K562 (cell line): ENCODE results near the gene MAP3K4. TPM values are rescaled to one million over a fixed set of nuclear protein-coding genes. Genes with fewer than 3 reads are reported as not detected.

Experiments
- IRF2 ChIP-seq: sonication (generic); formaldehyde crosslinking; IDR thresholded peaks from 2 replicates; pipeline ENCODE4 v1.8.1; 2022; ENCODE audit warnings: mild to moderate bottlenecking, missing genetic modification reagents
- JUN ChIP-seq, 2 experiments: sonication (generic) in 1 of 2; formaldehyde crosslinking in 1 of 2; IDR thresholded peaks; 2 replicates each; pipeline versions ENCODE4 v1.6.1 to v1.8.0; 2012 to 2022; ENCODE audit warnings: borderline replicate concordance in 2 of 2, mild to moderate bottlenecking in 2 of 2, improper control_type of control experiment in 1 of 2, low read depth in 1 of 2, low read length in 1 of 2, missing genetic modification reagents in 1 of 2
- MCM5 ChIP-seq: fragments of 450-650 bp; IDR thresholded peaks from 2 replicates; pipeline ENCODE4 v1.6.1; 2016; ENCODE audit warnings: low read depth
- RBM34 ChIP-seq: fragments of 200-400 bp; formaldehyde crosslinking; IDR thresholded peaks from 2 replicates; pipeline ENCODE4 v1.6.1; 2018; ENCODE audit warnings: low read length, borderline replicate concordance; ENCODE audit not compliant: insufficient read depth
- SNIP1 ChIP-seq: fragments of 450-650 bp; IDR thresholded peaks from 2 replicates; pipeline ENCODE4 v1.7.1; 2017; ENCODE audit warnings: low read depth, mild to moderate bottlenecking
- U2AF1 ChIP-seq: fragments of 200-400 bp; formaldehyde crosslinking; optimal IDR thresholded peaks from 2 replicates; pipeline ENCODE3; 2017; ENCODE audit warnings: mild to moderate bottlenecking, low read depth, low read length, moderate library complexity
- ZNF717 ChIP-seq: fragments of 250-450 bp; sonication (Bioruptor Pico); IDR thresholded peaks from 2 replicates; pipeline ENCODE4 v1.5.0; 2021
- polyA plus RNA-seq, 8 experiments: library from polyadenylated mRNA; depleted of rRNA in 4 of 8; stranded (reverse) in 5 of 8; unstranded in 3 of 8; fragments of >200 nt; fragmentation: Nextera tagmentation in 2 of 8; fragmentation: Illumina TruSeq in 1 of 8; extraction: Ambion mirVana in 2 of 8; extraction: Trizol in 1 of 8; gene quantifications; 2 replicates each; pipeline versions ENCODE4 v1.2.1 to v1.2.3, GENCODE V29; 2011 to 2014; ENCODE audit warnings: inconsistent platforms in 1 of 8, missing spikeins in 1 of 8
- total RNA-seq, 7 experiments: library from RNA; depleted of rRNA in 6 of 7; stranded (reverse); fragments of >200 nt in 6 of 7; fragmentation: Illumina TruSeq in 2 of 7; extraction: Trizol in 2 of 7; gene quantifications; 2 replicates each; pipeline versions ENCODE4 v1.2.1 to v1.2.3, GENCODE V29; 2011 to 2021; ENCODE audit warnings: low replicate concordance in 1 of 7
- TF ChIP-seq, protein P1 (sequence below): fragments of 250-450 bp; sonication (Bioruptor Pico); IDR thresholded peaks from 2 replicates; pipeline ENCODE4 v1.5.0; 2020; ENCODE audit warnings: mild to moderate bottlenecking
- TF ChIP-seq, protein P2 (sequence below): fragments of 450-650 bp; IDR thresholded peaks from 2 replicates; pipeline ENCODE4 v1.6.1; 2016; ENCODE audit warnings: low read depth, mild to moderate bottlenecking, moderate library complexity
- TF ChIP-seq, protein P3 (sequence below): sonication (generic); formaldehyde crosslinking; IDR thresholded peaks from 2 replicates; pipeline ENCODE4 v1.8.0; 2022; ENCODE audit warnings: missing genetic modification reagents, mild to moderate bottlenecking, moderate library complexity, borderline replicate concordance
- TF ChIP-seq, protein P4 (sequence below): sonication (generic); formaldehyde crosslinking; IDR thresholded peaks from 2 replicates; pipeline ENCODE4 v1.8.1; 2023; ENCODE audit warnings: missing genetic modification reagents, mild to moderate bottlenecking, borderline replicate concordance
- TF ChIP-seq, protein P5 (sequence below), 2 experiments: fragments of 450-650 bp in 1 of 2; IDR thresholded peaks; 2 replicates each; pipeline ENCODE4 v1.6.1; 2011 to 2017; ENCODE audit warnings: low read depth in 2 of 2, antibody characterized with exemption in 1 of 2, borderline replicate concordance in 1 of 2, low read length in 1 of 2, mild to moderate bottlenecking in 1 of 2, mixed read lengths in 1 of 2; ENCODE audit not compliant: control insufficient read depth in 1 of 2

The MAP3K4 gene
- total and polyA plus RNA-seq, 9 of the 15 experiments (the other 6 are each of a cell fraction or from before 2014, with no cell fraction given): 21.0 to 77.2 (median 48.9) TPM

DNA sequence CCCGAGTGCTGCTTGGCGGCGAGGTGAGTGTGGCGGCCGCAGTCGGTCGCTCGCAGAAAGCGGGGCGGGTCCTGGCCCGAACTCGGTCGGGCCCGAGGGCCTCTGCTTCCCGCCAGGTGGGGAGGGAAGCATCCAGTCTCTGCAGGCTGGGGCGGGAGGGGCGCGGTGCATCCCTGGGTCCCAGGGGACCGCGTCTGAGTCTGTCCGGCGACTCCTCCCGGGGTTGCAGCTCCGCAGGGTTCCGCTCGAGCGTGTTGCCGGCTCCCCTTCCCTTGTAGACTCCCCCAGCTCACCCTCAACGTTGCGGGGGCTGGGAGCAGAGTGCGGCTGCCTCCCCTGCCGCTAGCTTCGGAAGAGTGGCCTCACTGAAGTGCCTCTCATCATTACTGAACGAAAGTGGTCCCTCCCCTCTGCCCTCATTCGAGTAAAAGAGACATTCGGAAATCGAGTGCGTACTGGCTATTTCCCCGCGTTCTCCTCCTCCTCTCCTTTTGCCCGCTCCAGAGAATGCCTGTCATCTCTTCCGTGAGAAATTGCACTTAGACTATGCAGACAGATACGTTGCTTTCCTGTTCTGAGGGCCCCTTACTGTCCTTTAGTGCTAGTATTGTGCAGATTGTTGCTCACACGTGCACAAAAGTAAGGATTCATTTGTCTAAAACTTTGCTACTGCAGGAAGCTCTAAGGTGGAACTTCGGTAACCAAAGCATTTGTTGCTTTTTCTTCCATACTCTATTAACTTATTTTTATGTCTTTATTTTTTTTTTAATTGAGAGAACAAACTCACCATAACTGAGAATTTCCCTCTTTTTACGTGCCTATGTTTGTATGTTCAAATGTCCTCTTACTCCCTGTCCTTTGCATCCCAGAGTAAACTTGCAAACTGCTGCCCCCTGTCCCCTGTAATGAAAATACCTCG lies 751 bp downstream of the MAP3K4 start (continued):
- TF ChIP-seq, protein P1, sequence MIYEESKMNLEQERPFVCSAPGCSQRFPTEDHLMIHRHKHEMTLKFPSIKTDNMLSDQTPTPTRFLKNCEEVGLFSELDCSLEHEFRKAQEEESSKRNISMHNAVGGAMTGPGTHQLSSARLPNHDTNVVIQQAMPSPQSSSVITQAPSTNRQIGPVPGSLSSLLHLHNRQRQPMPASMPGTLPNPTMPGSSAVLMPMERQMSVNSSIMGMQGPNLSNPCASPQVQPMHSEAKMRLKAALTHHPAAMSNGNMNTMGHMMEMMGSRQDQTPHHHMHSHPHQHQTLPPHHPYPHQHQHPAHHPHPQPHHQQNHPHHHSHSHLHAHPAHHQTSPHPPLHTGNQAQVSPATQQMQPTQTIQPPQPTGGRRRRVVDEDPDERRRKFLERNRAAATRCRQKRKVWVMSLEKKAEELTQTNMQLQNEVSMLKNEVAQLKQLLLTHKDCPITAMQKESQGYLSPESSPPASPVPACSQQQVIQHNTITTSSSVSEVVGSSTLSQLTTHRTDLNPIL (CRISPR knock-in tag): no peak
- TF ChIP-seq, protein P2, sequence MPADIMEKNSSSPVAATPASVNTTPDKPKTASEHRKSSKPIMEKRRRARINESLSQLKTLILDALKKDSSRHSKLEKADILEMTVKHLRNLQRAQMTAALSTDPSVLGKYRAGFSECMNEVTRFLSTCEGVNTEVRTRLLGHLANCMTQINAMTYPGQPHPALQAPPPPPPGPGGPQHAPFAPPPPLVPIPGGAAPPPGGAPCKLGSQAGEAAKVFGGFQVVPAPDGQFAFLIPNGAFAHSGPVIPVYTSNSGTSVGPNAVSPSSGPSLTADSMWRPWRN: no peak
- TF ChIP-seq ZNF717 (CRISPR knock-in tag) (no peak), IRF2 (CRISPR knock-in tag) (no peak), SNIP1 (no peak), U2AF1 (no peak), MCM5 (no peak), JUN (IDR thresholded peaks at IDR 0.05; ENCODE audit: borderline replicate concordance, low read depth, low read length) (0 out of 2 replicates have a peak, but pooled peaks have one; percentile 16), JUN (CRISPR knock-in tag; IDR thresholded peaks at IDR 0.05; ENCODE audit: borderline replicate concordance) (no peak; the same call in 1 of the 2 replicates), RBM34 (no peak)
- TF ChIP-seq, protein P3, sequence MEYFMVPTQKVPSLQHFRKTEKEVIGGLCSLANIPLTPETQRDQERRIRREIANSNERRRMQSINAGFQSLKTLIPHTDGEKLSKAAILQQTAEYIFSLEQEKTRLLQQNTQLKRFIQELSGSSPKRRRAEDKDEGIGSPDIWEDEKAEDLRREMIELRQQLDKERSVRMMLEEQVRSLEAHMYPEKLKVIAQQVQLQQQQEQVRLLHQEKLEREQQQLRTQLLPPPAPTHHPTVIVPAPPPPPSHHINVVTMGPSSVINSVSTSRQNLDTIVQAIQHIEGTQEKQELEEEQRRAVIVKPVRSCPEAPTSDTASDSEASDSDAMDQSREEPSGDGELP (CRISPR knock-in tag): no peak; the same call in 1 of the 2 replicates
- TF ChIP-seq, protein P4, sequence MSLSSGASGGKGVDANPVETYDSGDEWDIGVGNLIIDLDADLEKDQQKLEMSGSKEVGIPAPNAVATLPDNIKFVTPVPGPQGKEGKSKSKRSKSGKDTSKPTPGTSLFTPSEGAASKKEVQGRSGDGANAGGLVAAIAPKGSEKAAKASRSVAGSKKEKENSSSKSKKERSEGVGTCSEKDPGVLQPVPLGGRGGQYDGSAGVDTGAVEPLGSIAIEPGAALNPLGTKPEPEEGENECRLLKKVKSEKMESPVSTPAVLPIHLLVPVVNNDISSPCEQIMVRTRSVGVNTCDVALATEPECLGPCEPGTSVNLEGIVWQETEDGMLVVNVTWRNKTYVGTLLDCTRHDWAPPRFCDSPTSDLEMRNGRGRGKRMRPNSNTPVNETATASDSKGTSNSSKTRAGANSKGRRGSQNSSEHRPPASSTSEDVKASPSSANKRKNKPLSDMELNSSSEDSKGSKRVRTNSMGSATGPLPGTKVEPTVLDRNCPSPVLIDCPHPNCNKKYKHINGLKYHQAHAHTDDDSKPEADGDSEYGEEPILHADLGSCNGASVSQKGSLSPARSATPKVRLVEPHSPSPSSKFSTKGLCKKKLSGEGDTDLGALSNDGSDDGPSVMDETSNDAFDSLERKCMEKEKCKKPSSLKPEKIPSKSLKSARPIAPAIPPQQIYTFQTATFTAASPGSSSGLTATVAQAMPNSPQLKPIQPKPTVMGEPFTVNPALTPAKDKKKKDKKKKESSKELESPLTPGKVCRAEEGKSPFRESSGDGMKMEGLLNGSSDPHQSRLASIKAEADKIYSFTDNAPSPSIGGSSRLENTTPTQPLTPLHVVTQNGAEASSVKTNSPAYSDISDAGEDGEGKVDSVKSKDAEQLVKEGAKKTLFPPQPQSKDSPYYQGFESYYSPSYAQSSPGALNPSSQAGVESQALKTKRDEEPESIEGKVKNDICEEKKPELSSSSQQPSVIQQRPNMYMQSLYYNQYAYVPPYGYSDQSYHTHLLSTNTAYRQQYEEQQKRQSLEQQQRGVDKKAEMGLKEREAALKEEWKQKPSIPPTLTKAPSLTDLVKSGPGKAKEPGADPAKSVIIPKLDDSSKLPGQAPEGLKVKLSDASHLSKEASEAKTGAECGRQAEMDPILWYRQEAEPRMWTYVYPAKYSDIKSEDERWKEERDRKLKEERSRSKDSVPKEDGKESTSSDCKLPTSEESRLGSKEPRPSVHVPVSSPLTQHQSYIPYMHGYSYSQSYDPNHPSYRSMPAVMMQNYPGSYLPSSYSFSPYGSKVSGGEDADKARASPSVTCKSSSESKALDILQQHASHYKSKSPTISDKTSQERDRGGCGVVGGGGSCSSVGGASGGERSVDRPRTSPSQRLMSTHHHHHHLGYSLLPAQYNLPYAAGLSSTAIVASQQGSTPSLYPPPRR (CRISPR knock-in tag): no peak
- TF ChIP-seq, protein P5, sequence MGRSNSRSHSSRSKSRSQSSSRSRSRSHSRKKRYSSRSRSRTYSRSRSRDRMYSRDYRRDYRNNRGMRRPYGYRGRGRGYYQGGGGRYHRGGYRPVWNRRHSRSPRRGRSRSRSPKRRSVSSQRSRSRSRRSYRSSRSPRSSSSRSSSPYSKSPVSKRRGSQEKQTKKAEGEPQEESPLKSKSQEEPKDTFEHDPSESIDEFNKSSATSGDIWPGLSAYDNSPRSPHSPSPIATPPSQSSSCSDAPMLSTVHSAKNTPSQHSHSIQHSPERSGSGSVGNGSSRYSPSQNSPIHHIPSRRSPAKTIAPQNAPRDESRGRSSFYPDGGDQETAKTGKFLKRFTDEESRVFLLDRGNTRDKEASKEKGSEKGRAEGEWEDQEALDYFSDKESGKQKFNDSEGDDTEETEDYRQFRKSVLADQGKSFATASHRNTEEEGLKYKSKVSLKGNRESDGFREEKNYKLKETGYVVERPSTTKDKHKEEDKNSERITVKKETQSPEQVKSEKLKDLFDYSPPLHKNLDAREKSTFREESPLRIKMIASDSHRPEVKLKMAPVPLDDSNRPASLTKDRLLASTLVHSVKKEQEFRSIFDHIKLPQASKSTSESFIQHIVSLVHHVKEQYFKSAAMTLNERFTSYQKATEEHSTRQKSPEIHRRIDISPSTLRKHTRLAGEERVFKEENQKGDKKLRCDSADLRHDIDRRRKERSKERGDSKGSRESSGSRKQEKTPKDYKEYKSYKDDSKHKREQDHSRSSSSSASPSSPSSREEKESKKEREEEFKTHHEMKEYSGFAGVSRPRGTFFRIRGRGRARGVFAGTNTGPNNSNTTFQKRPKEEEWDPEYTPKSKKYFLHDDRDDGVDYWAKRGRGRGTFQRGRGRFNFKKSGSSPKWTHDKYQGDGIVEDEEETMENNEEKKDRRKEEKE (IDR thresholded peaks at IDR 0.05; ENCODE audit: borderline replicate concordance in 1 of 2, control insufficient read depth in 1 of 2, low read depth in 2 of 2, low read length in 1 of 2): no peak
